22Rv1 (cell line): ENCODE measurements around the gene PAPPA2.

ENCODE experiments used
- CTCF ChIP-seq: fragments of 450-650 bp; IDR thresholded peaks from 2 replicates; pipeline ENCODE4 v1.5.1; 2017; ENCODE audit warnings: mild to moderate bottlenecking
- ZFX ChIP-seq: fragments of 450-650 bp; IDR thresholded peaks from 2 replicates; pipeline ENCODE4 v1.6.1; 2017; ENCODE audit warnings: antibody characterized with exemption, borderline replicate concordance

DNA sequence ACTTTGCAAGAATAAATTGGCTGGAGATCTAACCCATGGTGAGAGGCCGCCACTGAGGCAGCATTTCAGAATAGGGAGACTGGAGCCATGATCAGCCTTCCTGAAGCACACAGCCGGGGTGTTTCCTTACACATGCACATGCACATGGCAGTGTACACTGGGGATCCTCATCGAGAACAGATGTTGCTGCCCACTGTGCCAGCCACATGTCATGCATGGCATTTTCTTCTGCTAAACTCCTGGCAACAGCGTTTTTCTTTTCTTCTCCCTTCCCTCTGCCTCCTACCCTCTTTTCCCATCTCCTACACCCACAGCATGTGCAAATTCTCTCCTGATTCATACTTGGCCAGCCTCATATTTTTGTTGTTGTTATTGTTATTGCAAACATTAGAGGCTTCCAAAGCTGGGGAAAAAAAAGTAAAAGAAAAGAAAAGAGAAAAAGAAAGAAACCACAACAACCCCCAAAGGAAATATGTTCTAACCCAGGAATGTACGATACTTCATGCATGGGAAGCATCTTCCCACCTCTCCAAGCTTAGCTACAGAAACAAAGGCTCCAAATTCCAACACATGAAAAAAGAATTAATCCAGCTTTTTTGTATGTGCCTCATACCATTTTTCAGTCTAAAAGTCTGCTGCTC lies 357.5 kb downstream of the PAPPA2 start:
- TF ChIP-seq CTCF (no peak), ZFX (no peak)
